ENCODE results near the gene CEACAM6. TPM values are rescaled to one million over a fixed set of nuclear protein-coding genes. Genes with fewer than 3 reads are reported as not detected.
"Not testable (repeated sequence)": the region's sequence is repeated elsewhere in the genome, so short reads cannot be mapped to it uniquely, and the experiment has no call there.

Gene CEACAM6
- not detected in 2 replicates for total RNA-seq

GRCh38 chr19:41755328-41755913 is at the start of gene CEACAM6:
Gene CEACAM6 (plus strand): TSS chr19:41755530. CDS start chr19:41755639, 109 bp downstream.
- intact Hi-C loops (cut with micrococcal nuclease), result no loop called here
- no peak within 1 kb of the TSS for H3K4me3 Mint-ChIP-seq
- no peaks in the 10 kb centered on the region for H3K9me3 Mint-ChIP-seq
- H3K36me3 Mint-ChIP-seq (ENCODE audit: low read depth), result no peaks in the 10 kb centered on the region
- H3K27me3 Mint-ChIP-seq, result peaks cover 62% of the 10 kb centered on the region
- peaks cover 6% of the 10 kb centered on the region for H3K4me1 Mint-ChIP-seq
- H3K27ac Mint-ChIP-seq, result no peak within 1 kb of the TSS
- no peak for DNase-seq

GRCh38 chr19:41706741-41707501 is 48.4 kb upstream of the CEACAM6 start:
- H3K4me3 Mint-ChIP-seq, result peak overlapping the region; percentile 68
- intact Hi-C loops (cut with micrococcal nuclease), result loop anchor here (1.0 kb wide), 1 partner anchor 39 kb away; no protein-coding TSS in a partner anchor
- no peaks in the 10 kb centered on the region for H3K9me3 Mint-ChIP-seq
- no peak overlapping the region for H3K27ac Mint-ChIP-seq
- H3K36me3 Mint-ChIP-seq (ENCODE audit: low read depth), result no peaks in the 10 kb centered on the region
- H3K27me3 Mint-ChIP-seq, result peaks cover 17% of the 10 kb centered on the region
- DNase-seq, result peak; percentile 89
- peaks cover 5% of the 10 kb centered on the region for H3K4me1 Mint-ChIP-seq

- no peak overlapping the region for H3K4me3 Mint-ChIP-seq
- no peaks in the 10 kb centered on the region for H3K9me3 Mint-ChIP-seq
- no peak overlapping the region for H3K27ac Mint-ChIP-seq
- intact Hi-C loops (cut with micrococcal nuclease), result loop anchor here (1.0 kb wide), 1 partner anchor 39 kb away; no protein-coding TSS in a partner anchor
- peaks cover 5% of the 10 kb centered on the region for H3K4me1 Mint-ChIP-seq
- H3K36me3 Mint-ChIP-seq (ENCODE audit: low read depth), result no peaks in the 10 kb centered on the region
- peaks cover 18% of the 10 kb centered on the region for H3K27me3 Mint-ChIP-seq
- DNase-seq, result no peak
Observed at GRCh38 chr19:41707502-41707812, 47.9 kb upstream of the CEACAM6 start.

- no peaks in the 10 kb centered on the region for H3K9me3 Mint-ChIP-seq
- H3K27ac Mint-ChIP-seq, result no peak overlapping the region
- peaks cover 5% of the 10 kb centered on the region for H3K4me1 Mint-ChIP-seq
- intact Hi-C loops (cut with micrococcal nuclease), result loop anchor here (1.0 kb wide), 1 partner anchor 38 kb away; no protein-coding TSS in a partner anchor
- no peaks in the 10 kb centered on the region for H3K36me3 Mint-ChIP-seq (ENCODE audit: low read depth)
- no peak overlapping the region for H3K4me3 Mint-ChIP-seq
- peaks cover 19% of the 10 kb centered on the region for H3K27me3 Mint-ChIP-seq
- no peak for DNase-seq
Observed at GRCh38 chr19:41707871-41708371, 47.4 kb upstream of the CEACAM6 start.

GRCh38 chr19:41708481-41708880 is 46.8 kb upstream of the CEACAM6 start, which contains the start of gene CEACAM5:
Gene CEACAM5 (plus strand): TSS chr19:41708626. CDS start chr19:41708732, 106 bp downstream.
- Mint-ChIP-seq H3K9me3 (no peaks in the 10 kb centered on the region), H3K36me3 (ENCODE audit: low read depth) (no peaks in the 10 kb centered on the region), H3K27me3 (peaks cover 21% of the 10 kb centered on the region), H3K27ac (no peak within 1 kb of the TSS), H3K4me1 (peaks cover 5% of the 10 kb centered on the region), H3K4me3 (no peak within 1 kb of the TSS)
- no peak for DNase-seq
- intact Hi-C loops (cut with micrococcal nuclease), result no loop called here

GRCh38 chr19:41709516-41709915 is 45.8 kb upstream of the CEACAM6 start:
- H3K27me3 Mint-ChIP-seq, result peaks cover 24% of the 10 kb centered on the region
- intact Hi-C loops (cut with micrococcal nuclease); H3K4me1 Mint-ChIP-seq; H3K9me3 Mint-ChIP-seq; H3K36me3 Mint-ChIP-seq (ENCODE audit: low read depth); DNase-seq; H3K27ac Mint-ChIP-seq; H3K4me3 Mint-ChIP-seq: not testable (repeated sequence)

- Mint-ChIP-seq H3K4me1 (peaks cover 5% of the 10 kb centered on the region), H3K9me3 (no peaks in the 10 kb centered on the region), H3K4me3 (no peak overlapping the region), H3K27me3 (peaks cover 19% of the 10 kb centered on the region), H3K27ac (no peak overlapping the region), H3K36me3 (ENCODE audit: low read depth) (no peaks in the 10 kb centered on the region)
- intact Hi-C loops (cut with micrococcal nuclease), result no loop called here
- no peak for DNase-seq
Observed at GRCh38 chr19:41709951-41710645, 45.2 kb upstream of the CEACAM6 start.

GRCh38 chr19:41711376-41712261 is 43.7 kb upstream of the CEACAM6 start:
- no peak for DNase-seq
- Mint-ChIP-seq H3K36me3 (ENCODE audit: low read depth) (no peaks in the 10 kb centered on the region), H3K4me3 (no peak overlapping the region), H3K27ac (no peak overlapping the region), H3K4me1 (peaks cover 5% of the 10 kb centered on the region), H3K27me3 (peaks cover 13% of the 10 kb centered on the region), H3K9me3 (no peaks in the 10 kb centered on the region)
- intact Hi-C loops (cut with micrococcal nuclease), result no loop called here

GRCh38 chr19:41714598-41714997 is 40.7 kb upstream of the CEACAM6 start:
- no peaks in the 10 kb centered on the region for H3K4me1 Mint-ChIP-seq
- intact Hi-C loops (cut with micrococcal nuclease), result no loop called here
- no peak overlapping the region for H3K27ac Mint-ChIP-seq
- no peak for DNase-seq
- no peak overlapping the region for H3K4me3 Mint-ChIP-seq
- no peaks in the 10 kb centered on the region for H3K9me3 Mint-ChIP-seq
- no peaks in the 10 kb centered on the region for H3K36me3 Mint-ChIP-seq (ENCODE audit: low read depth)
- H3K27me3 Mint-ChIP-seq, result peaks cover 12% of the 10 kb centered on the region

GRCh38 chr19:41718761-41719160 is 36.6 kb upstream of the CEACAM6 start:
- H3K27me3 Mint-ChIP-seq, result peaks cover 12% of the 10 kb centered on the region
- H3K9me3 Mint-ChIP-seq, result no peaks in the 10 kb centered on the region
- no peaks in the 10 kb centered on the region for H3K36me3 Mint-ChIP-seq (ENCODE audit: low read depth)
- DNase-seq, result no peak
- no peak overlapping the region for H3K4me3 Mint-ChIP-seq
- intact Hi-C loops (cut with micrococcal nuclease), result no loop called here
- no peaks in the 10 kb centered on the region for H3K4me1 Mint-ChIP-seq
- no peak overlapping the region for H3K27ac Mint-ChIP-seq

GRCh38 chr19:41720103-41720502 is 35.2 kb upstream of the CEACAM6 start:
- Mint-ChIP-seq H3K4me1 (no peaks in the 10 kb centered on the region), H3K27ac (no peak overlapping the region), H3K36me3 (ENCODE audit: low read depth) (no peaks in the 10 kb centered on the region), H3K9me3 (no peaks in the 10 kb centered on the region), H3K27me3 (peaks cover 10% of the 10 kb centered on the region), H3K4me3 (no peak overlapping the region)
- DNase-seq, result no peak
- intact Hi-C loops (cut with micrococcal nuclease), result no loop called here

- H3K4me1 Mint-ChIP-seq, result no peaks in the 10 kb centered on the region
- H3K27me3 Mint-ChIP-seq, result peaks cover 42% of the 10 kb centered on the region
- no peak overlapping the region for H3K27ac Mint-ChIP-seq
- intact Hi-C loops (cut with micrococcal nuclease), result no loop called here
- no peak for DNase-seq
- no peaks in the 10 kb centered on the region for H3K9me3 Mint-ChIP-seq
- H3K36me3 Mint-ChIP-seq (ENCODE audit: low read depth), result no peaks in the 10 kb centered on the region
- H3K4me3 Mint-ChIP-seq, result no peak overlapping the region
Observed at GRCh38 chr19:41726493-41726892, 28.8 kb upstream of the CEACAM6 start.

- DNase-seq, result no peak
- Mint-ChIP-seq H3K4me3 (no peak overlapping the region), H3K9me3 (no peaks in the 10 kb centered on the region), H3K4me1 (peaks cover 6% of the 10 kb centered on the region), H3K27ac (no peak overlapping the region), H3K27me3 (peaks cover 61% of the 10 kb centered on the region), H3K36me3 (ENCODE audit: low read depth) (no peaks in the 10 kb centered on the region)
- intact Hi-C loops (cut with micrococcal nuclease), result no loop called here
Observed at GRCh38 chr19:41734156-41734555, 21.2 kb upstream of the CEACAM6 start.
